H9 (cell line): ENCODE measurements around the gene SLC25A29. TPM values are rescaled to one million over a fixed set of nuclear protein-coding genes. Genes with fewer than 3 reads are reported as not detected.

Source experiments
- DNase-seq: peaks from one replicate; pipeline ENCODE4 v3.0.0-alpha.2; 2017
- H2AFZ ChIP-seq: one replicate; pipeline ENCODE4 v1.6.1; 2013; ENCODE audit warnings: mild to moderate bottlenecking, low read length, control low read depth, moderate library complexity
- H2AK5ac ChIP-seq: 2 replicates; pipeline ENCODE4 v1.6.1; 2013; ENCODE audit warnings: low read length, control low read depth, mixed read lengths; ENCODE audit not compliant: insufficient read length
- H2BK120ac ChIP-seq: one replicate; pipeline ENCODE4 v1.6.1; 2013; ENCODE audit warnings: low read depth, mild to moderate bottlenecking, low read length, control low read depth, inconsistent platforms; ENCODE audit not compliant: poor library complexity, severe bottlenecking
- H2BK12ac ChIP-seq: 2 replicates; pipeline ENCODE4 v1.6.1; 2013; ENCODE audit warnings: low read length, control low read depth, mixed read lengths, low read depth; ENCODE audit not compliant: insufficient read length
- H2BK15ac ChIP-seq: 2 replicates; pipeline ENCODE4 v1.6.1; 2013; ENCODE audit warnings: low read depth, low read length, control low read depth
- H2BK20ac ChIP-seq: one replicate; pipeline ENCODE4 v1.6.1; 2013; ENCODE audit warnings: low read depth, mild to moderate bottlenecking, low read length, control low read depth, inconsistent platforms; ENCODE audit not compliant: poor library complexity, severe bottlenecking
- H2BK5ac ChIP-seq: 2 replicates; pipeline ENCODE4 v1.6.1; 2013; ENCODE audit warnings: low read length, control low read depth, mixed read lengths; ENCODE audit not compliant: insufficient read length
- H3K14ac ChIP-seq: 2 replicates; pipeline ENCODE4 v1.6.1; 2013; ENCODE audit warnings: low read length, control low read depth; ENCODE audit not compliant: insufficient read depth
- H3K18ac ChIP-seq: 2 replicates; pipeline ENCODE4 v1.6.1; 2013; ENCODE audit warnings: low read depth, mild to moderate bottlenecking, mixed read lengths, low read length, control low read depth; ENCODE audit not compliant: insufficient read length
- H3K23ac ChIP-seq: 2 replicates; pipeline ENCODE4 v1.6.1; 2013; ENCODE audit warnings: low read length, control low read depth, mixed read lengths, low read depth; ENCODE audit not compliant: insufficient read length
- H3K23me2 ChIP-seq: 2 replicates; pipeline ENCODE4 v1.6.1; 2013; ENCODE audit warnings: low read depth, mild to moderate bottlenecking, mixed read lengths, low read length, control low read depth; ENCODE audit not compliant: insufficient read length, poor library complexity, severe bottlenecking
- H3K27ac ChIP-seq: 2 replicates; pipeline ENCODE4 v1.5.1; 2013; ENCODE audit warnings: low read length, control low read depth, mixed read lengths, low read depth; ENCODE audit not compliant: insufficient read length
- H3K27me3 ChIP-seq: 2 replicates; pipeline ENCODE4 v1.6.1; 2013; ENCODE audit warnings: low read length, control low read depth, inconsistent platforms; ENCODE audit not compliant: insufficient read depth
- H3K4ac ChIP-seq: 2 replicates; pipeline ENCODE4 v1.6.1; 2013; ENCODE audit warnings: low read depth, mild to moderate bottlenecking, control low read depth, inconsistent platforms, low read length, moderate library complexity
- H3K4me1 ChIP-seq: 2 replicates; pipeline ENCODE4 v1.6.1; 2013; ENCODE audit warnings: low read length, control low read depth, inconsistent platforms; ENCODE audit not compliant: insufficient read depth
- H3K4me2 ChIP-seq: 2 replicates; pipeline ENCODE4 v1.6.1; 2013; ENCODE audit warnings: low read length, control low read depth, mixed read lengths; ENCODE audit not compliant: insufficient read length, insufficient read depth
- H3K56ac ChIP-seq: 2 replicates; pipeline ENCODE4 v1.6.1; 2013; ENCODE audit warnings: low read depth, mild to moderate bottlenecking, mixed read lengths, low read length, control low read depth; ENCODE audit not compliant: insufficient read length
- H3K79me1 ChIP-seq: 2 replicates; pipeline ENCODE4 v1.6.1; 2013; ENCODE audit warnings: low read depth, mild to moderate bottlenecking, moderate library complexity, low read length, control low read depth, inconsistent platforms; ENCODE audit not compliant: insufficient read depth, poor library complexity, severe bottlenecking
- H3K79me2 ChIP-seq: 2 replicates; pipeline ENCODE4 v1.6.1; 2013; ENCODE audit warnings: low read length, control low read depth, inconsistent platforms; ENCODE audit not compliant: insufficient read depth
- H3K9ac ChIP-seq: 2 replicates; pipeline ENCODE4 v1.6.1; 2013; ENCODE audit warnings: low read length, control low read depth, mixed read lengths; ENCODE audit not compliant: insufficient read length; ENCODE audit errors: extremely low read depth
- H3K9me3 ChIP-seq: one replicate; pipeline ENCODE4 v1.6.1; 2013; ENCODE audit warnings: low read depth, low read length, inconsistent platforms; ENCODE audit not compliant: control insufficient read depth
- H3T11ph ChIP-seq: one replicate; pipeline ENCODE4 v1.6.1; 2013; ENCODE audit warnings: mild to moderate bottlenecking, low read length, control low read depth, inconsistent platforms
- H4K20me1 ChIP-seq: one replicate; pipeline ENCODE4 v1.6.1; 2013; ENCODE audit not compliant: control insufficient read depth, insufficient read length, insufficient read depth
- H4K5ac ChIP-seq: 2 replicates; pipeline ENCODE4 v1.6.1; 2013; ENCODE audit warnings: low read depth, mild to moderate bottlenecking, mixed read lengths, low read length, control low read depth; ENCODE audit not compliant: insufficient read length
- H4K8ac ChIP-seq: replicated peaks from 2 replicates; pipeline ENCODE4 v1.6.1; 2013; ENCODE audit warnings: low read length, control low read depth, mixed read lengths, low read depth; ENCODE audit not compliant: insufficient read length
- H4K91ac ChIP-seq: 2 replicates; pipeline ENCODE4 v1.6.1; 2013; ENCODE audit warnings: low read depth, mild to moderate bottlenecking, moderate library complexity, mixed read lengths, low read length, control low read depth; ENCODE audit not compliant: insufficient read length
- H3K27ac Mint-ChIP-seq, 3 experiments: 2 replicates in 2 of 3; 3 replicates in 1 of 3; pipeline ENCODE4 v1.8.0; 2020 to 2021; ENCODE audit warnings: mixed read lengths in 3 of 3, mild to moderate bottlenecking in 1 of 3, moderate library complexity in 1 of 3
- H3K27me3 Mint-ChIP-seq: 2 replicates; pipeline ENCODE4 v1.8.0; 2021; ENCODE audit warnings: low read depth, mild to moderate bottlenecking, moderate library complexity, mixed read lengths
- H3K36me3 Mint-ChIP-seq, 3 experiments: 2 replicates in 2 of 3; 3 replicates in 1 of 3; pipeline ENCODE4 v1.8.0; 2020 to 2021; ENCODE audit warnings: low read depth in 3 of 3, mixed read lengths in 3 of 3; ENCODE audit not compliant: insufficient read depth in 1 of 3
- H3K4me1 Mint-ChIP-seq, 2 experiments: 2 replicates each; pipeline ENCODE4 v1.8.0; 2020; ENCODE audit warnings: mixed read lengths in 2 of 2
- H3K4me3 Mint-ChIP-seq, 2 experiments: 2 replicates in 1 of 2; 3 replicates in 1 of 2; pipeline ENCODE4 v1.8.0; 2020 to 2021; ENCODE audit warnings: mild to moderate bottlenecking in 2 of 2, mixed read lengths in 2 of 2, moderate library complexity in 1 of 2
- H3K9me3 Mint-ChIP-seq, 2 experiments: 2 replicates in 1 of 2; 3 replicates in 1 of 2; pipeline ENCODE4 v1.8.0; 2020; ENCODE audit warnings: mild to moderate bottlenecking in 2 of 2, mixed read lengths in 2 of 2, moderate library complexity in 1 of 2
- CTCF ChIP-seq: fragments of 200-600 bp; sonication (generic); conservative IDR thresholded peaks from 3 replicates; pipeline ENCODE4 v1.8.0; 2021; ENCODE audit warnings: antibody characterized with exemption, mild to moderate bottlenecking
- WGBS: extraction: QIAGEN DNeasy Blood & Tissue Kit; methylation state at CpG from one replicate; pipeline ENCODE4 v1.1.7; 2013; ENCODE audit warnings: missing lambda C conversion rate, low lambda C conversion rate, mixed read lengths; ENCODE audit not compliant: insufficient read length; ENCODE audit errors: extremely low coverage; 5-methylcytosine and 5-hydroxymethylcytosine counted together
- total RNA-seq: library from RNA; stranded (reverse); gene quantifications from 2 replicates; pipeline ENCODE4 v1.2.1, GENCODE V29; 2021

The SLC25A29 gene
- total RNA-seq, 1 experiment from 2014 or later = 175 TPM

DNA sequence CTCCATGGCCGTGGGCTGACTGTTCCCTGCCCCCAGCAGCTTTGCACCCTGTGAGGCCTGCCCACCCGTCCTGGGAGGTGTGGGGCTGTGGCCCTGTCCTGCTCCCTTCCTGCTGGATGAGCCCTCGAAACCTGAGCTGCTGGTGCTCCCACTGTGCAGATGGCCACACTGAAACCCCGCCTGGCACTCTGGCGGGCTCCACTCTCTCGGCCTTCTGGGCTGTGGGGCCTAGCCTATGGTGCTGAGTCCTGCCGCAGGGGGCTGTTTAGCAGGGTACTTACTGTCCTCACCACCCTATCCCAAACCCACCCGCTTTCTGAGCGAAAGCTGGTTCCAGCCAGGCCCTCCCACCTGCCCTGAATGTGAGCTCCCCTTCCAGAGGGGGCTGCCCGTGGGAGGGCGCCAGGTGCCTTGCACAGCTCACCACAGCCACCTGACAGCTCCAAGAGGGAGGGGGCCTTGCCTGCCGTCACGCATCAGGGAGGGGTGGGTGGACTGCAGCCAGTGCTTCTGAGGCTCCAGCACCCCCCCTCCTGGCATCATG, 24.2 kb upstream of the SLC25A29 start:
- H3K27ac ChIP-seq = no peak overlapping the region
- H2BK12ac ChIP-seq = no peak overlapping the region
- H3K27me3 Mint-ChIP-seq = no peaks in the 10 kb centered on the region; the same call in 1 of the 2 replicates
- no peaks in the 10 kb centered on the region for H3K23me2 ChIP-seq
- no peak overlapping the region; the same call in 1 of the 2 replicates for H3K14ac ChIP-seq
- H2BK20ac ChIP-seq = no peak overlapping the region
- no peak overlapping the region for H3K56ac ChIP-seq
- no peaks in the 10 kb centered on the region for H3K4me1 ChIP-seq
- no peak for TF ChIP-seq CTCF
- H2BK5ac ChIP-seq = no peak overlapping the region
- H3K9ac ChIP-seq = no peak overlapping the region
- H2AK5ac ChIP-seq = no peak overlapping the region
- peak overlapping the region; percentile 33; the same call in 1 of the 2 replicates for H2BK15ac ChIP-seq
- H3T11ph ChIP-seq = no peak overlapping the region
- no peak overlapping the region for H3K23ac ChIP-seq
- no peaks in the 10 kb centered on the region for H3K9me3 Mint-ChIP-seq
- no peaks in the 10 kb centered on the region for H3K9me3 ChIP-seq
- no peak overlapping the region for H4K8ac ChIP-seq
- H3K79me1 ChIP-seq = no peaks in the 10 kb centered on the region
- H3K4ac ChIP-seq = no peak overlapping the region
- WGBS = no CpG with 5 or more reads among the region's 13 CpGs
- no peak overlapping the region for H4K5ac ChIP-seq
- H3K4me2 ChIP-seq = no peak overlapping the region
- no peak overlapping the region for H2BK120ac ChIP-seq
- no peak overlapping the region for H2AFZ ChIP-seq
- peaks cover 8 to 14% (median 8%) of the 10 kb centered on the region in 3 experiments; a peak in 4 of 7 replicates for H3K36me3 Mint-ChIP-seq
- 0 out of 4 replicates have a peak, but pooled peaks cover 0 to 3% of the 10 kb centered on the region in 2 experiments for H3K4me1 Mint-ChIP-seq
- H3K18ac ChIP-seq = no peak overlapping the region
- no peak overlapping the region for H3K27ac Mint-ChIP-seq
- no peak overlapping the region for H3K4me3 Mint-ChIP-seq
- no peaks in the 10 kb centered on the region for H3K27me3 ChIP-seq
- H4K91ac ChIP-seq = no peak overlapping the region
- H3K79me2 ChIP-seq = no peaks in the 10 kb centered on the region
- no peaks in the 10 kb centered on the region for H4K20me1 ChIP-seq
- no peak for DNase-seq
